HepG2 (cell line): ENCODE data around the gene UBL5. TPM values are rescaled to one million over a fixed set of nuclear protein-coding genes. Genes with fewer than 3 reads are reported as not detected.

Experiments
- FOSL2 ChIP-seq: sonication (generic); formaldehyde crosslinking; IDR thresholded peaks from 2 replicates; pipeline ENCODE4 v1.4.0; 2020; ENCODE audit warnings: missing genetic modification reagents
- HDAC2 ChIP-seq: sonication (generic); formaldehyde crosslinking; IDR thresholded peaks from 2 replicates; pipeline ENCODE4 v1.4.0; 2020; ENCODE audit warnings: missing genetic modification reagents
- KAT8 ChIP-seq: IDR thresholded peaks from 2 replicates; pipeline ENCODE4 v1.6.1; 2016; ENCODE audit warnings: missing genetic modification reagents, missing compliant biosample characterization
- KDM3A ChIP-seq: IDR thresholded peaks from 2 replicates; pipeline ENCODE4 v1.6.1; 2018; ENCODE audit warnings: low read depth, missing compliant biosample characterization
- KLF12 ChIP-seq: sonication (generic); formaldehyde crosslinking; IDR thresholded peaks from 2 replicates; pipeline ENCODE4 v1.4.0; 2020; ENCODE audit warnings: missing genetic modification reagents, borderline replicate concordance
- MAF1 ChIP-seq: sonication (generic); formaldehyde crosslinking; IDR thresholded peaks from 2 replicates; pipeline ENCODE4 v1.5.0; 2020; ENCODE audit warnings: missing genetic modification reagents, borderline replicate concordance
- MEIS1 ChIP-seq: sonication (generic); formaldehyde crosslinking; IDR thresholded peaks from 2 replicates; pipeline ENCODE4 v1.9.0; 2021; ENCODE audit warnings: mild to moderate bottlenecking, missing genetic modification reagents, moderate library complexity, borderline replicate concordance
- MIER2 ChIP-seq: IDR thresholded peaks from 2 replicates; pipeline ENCODE4 v1.6.1; 2016; ENCODE audit warnings: missing biosample characterization, missing genetic modification reagents
- MTF2 ChIP-seq: sonication (generic); formaldehyde crosslinking; IDR thresholded peaks from 2 replicates; pipeline ENCODE4 v1.5.0; 2020; ENCODE audit warnings: missing genetic modification reagents, borderline replicate concordance
- ONECUT2 ChIP-seq: sonication (generic); formaldehyde crosslinking; IDR thresholded peaks from 2 replicates; pipeline ENCODE4 v1.4.0; 2020; ENCODE audit warnings: missing genetic modification reagents
- SP5 ChIP-seq: IDR thresholded peaks from 2 replicates; pipeline ENCODE4 v1.6.1; 2016; ENCODE audit warnings: low read depth, borderline replicate concordance
- TSC22D2 ChIP-seq: sonication (generic); formaldehyde crosslinking; IDR thresholded peaks from 2 replicates; pipeline ENCODE4 v1.5.1; 2020; ENCODE audit warnings: missing genetic modification reagents, mild to moderate bottlenecking, borderline replicate concordance
- YY1 ChIP-seq: IDR thresholded peaks from 2 replicates; pipeline ENCODE4 v1.6.1; 2011; ENCODE audit warnings: low read length, low read depth, moderate library complexity, mild to moderate bottlenecking; ENCODE audit not compliant: insufficient read depth, insufficient replicate concordance
- ZBTB38 ChIP-seq: sonication (generic); formaldehyde crosslinking; IDR thresholded peaks from 2 replicates; pipeline ENCODE4 v1.5.1; 2020; ENCODE audit warnings: mild to moderate bottlenecking, missing genetic modification reagents
- ZC3H13 ChIP-seq: sonication (generic); formaldehyde crosslinking; IDR thresholded peaks from 2 replicates; pipeline ENCODE4 v1.8.1; 2023; ENCODE audit warnings: mild to moderate bottlenecking, missing genetic modification reagents, moderate library complexity
- ZNF224 ChIP-seq: sonication (generic); formaldehyde crosslinking; IDR thresholded peaks from 2 replicates; pipeline ENCODE4 v1.5.0; 2020; ENCODE audit warnings: mild to moderate bottlenecking, missing genetic modification reagents
- ZNF296 ChIP-seq: sonication (generic); formaldehyde crosslinking; conservative IDR thresholded peaks from 2 replicates; pipeline ENCODE4 v1.5.0; 2020; ENCODE audit warnings: mild to moderate bottlenecking, missing genetic modification reagents
- ZNF44 ChIP-seq: sonication (generic); formaldehyde crosslinking; IDR thresholded peaks from 2 replicates; pipeline ENCODE4 v1.5.1; 2020; ENCODE audit warnings: mild to moderate bottlenecking, missing genetic modification reagents
- ZNF883 ChIP-seq: sonication (generic); formaldehyde crosslinking; IDR thresholded peaks from 2 replicates; pipeline ENCODE4 v1.5.1; 2020; ENCODE audit warnings: mild to moderate bottlenecking, missing genetic modification reagents; ENCODE audit errors: not compliant biosample characterization
- ZZZ3 ChIP-seq: sonication (generic); formaldehyde crosslinking; IDR thresholded peaks from 2 replicates; pipeline ENCODE4 v1.4.0; 2020; ENCODE audit warnings: missing genetic modification reagents, mild to moderate bottlenecking, borderline replicate concordance
- polyA plus RNA-seq, 8 experiments: library from polyadenylated mRNA; depleted of rRNA in 3 of 8; stranded (reverse) in 7 of 8; unstranded in 1 of 8; fragments of >200 nt; fragmentation: Illumina TruSeq in 4 of 8; extraction: Trizol in 4 of 8; gene quantifications; 2 replicates each; pipeline versions ENCODE4 v1.2.1 to v1.2.3, GENCODE V29; 2011 to 2016; ENCODE audit warnings: low read depth in 4 of 8, missing spikeins in 1 of 8, mixed read lengths in 1 of 8; ENCODE audit not compliant: insufficient read depth in 1 of 8
- total RNA-seq, 5 experiments: library from RNA; depleted of rRNA; stranded (reverse); fragments of >200 nt; fragmentation: Illumina TruSeq; extraction: Trizol; gene quantifications; 2 replicates each; pipeline ENCODE4 v1.2.3, GENCODE V29; 2016; ENCODE audit warnings: low read depth in 1 of 5
- TF ChIP-seq, protein P1 (sequence below): IDR thresholded peaks from 2 replicates; pipeline ENCODE4 v1.6.1; 2012; ENCODE audit warnings: low read length, improper control_type of control experiment
- TF ChIP-seq, protein P2 (sequence below): sonication (generic); formaldehyde crosslinking; IDR thresholded peaks from 2 replicates; pipeline ENCODE4 v1.5.0; 2020; ENCODE audit warnings: missing genetic modification reagents, mild to moderate bottlenecking, borderline replicate concordance
- TF ChIP-seq, protein P3 (sequence below): sonication (generic); formaldehyde crosslinking; IDR thresholded peaks from 2 replicates; pipeline ENCODE4 v1.8.1; 2022; ENCODE audit warnings: mild to moderate bottlenecking, missing genetic modification reagents
- TF ChIP-seq, protein P4 (sequence below): sonication (generic); formaldehyde crosslinking; IDR thresholded peaks from 2 replicates; pipeline ENCODE4 v1.4.0; 2020; ENCODE audit warnings: missing genetic modification reagents; ENCODE audit errors: not compliant biosample characterization

The UBL5 gene
- total and polyA plus RNA-seq, 2 of the 13 experiments (the other 11 are each of a cell fraction or from before 2014, with no cell fraction given) = 373 to 487 TPM

DNA sequence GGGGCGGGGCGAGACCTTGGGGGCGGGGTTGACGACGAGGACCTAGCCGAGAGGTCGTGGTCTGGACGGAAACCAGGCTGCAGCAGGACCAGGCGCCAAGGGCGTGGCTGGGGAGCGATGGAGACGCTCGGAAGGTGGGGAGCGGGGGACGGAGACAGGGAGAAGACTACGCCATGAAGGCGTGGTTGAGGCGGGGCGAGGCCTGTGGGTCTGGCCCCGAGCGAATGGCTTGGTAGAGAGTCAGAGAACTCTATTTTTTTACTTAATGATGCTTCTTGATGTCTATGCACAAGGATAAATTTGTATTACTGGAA is 8.2 kb upstream of the UBL5 start (continued):
- TF ChIP-seq, protein P1, sequence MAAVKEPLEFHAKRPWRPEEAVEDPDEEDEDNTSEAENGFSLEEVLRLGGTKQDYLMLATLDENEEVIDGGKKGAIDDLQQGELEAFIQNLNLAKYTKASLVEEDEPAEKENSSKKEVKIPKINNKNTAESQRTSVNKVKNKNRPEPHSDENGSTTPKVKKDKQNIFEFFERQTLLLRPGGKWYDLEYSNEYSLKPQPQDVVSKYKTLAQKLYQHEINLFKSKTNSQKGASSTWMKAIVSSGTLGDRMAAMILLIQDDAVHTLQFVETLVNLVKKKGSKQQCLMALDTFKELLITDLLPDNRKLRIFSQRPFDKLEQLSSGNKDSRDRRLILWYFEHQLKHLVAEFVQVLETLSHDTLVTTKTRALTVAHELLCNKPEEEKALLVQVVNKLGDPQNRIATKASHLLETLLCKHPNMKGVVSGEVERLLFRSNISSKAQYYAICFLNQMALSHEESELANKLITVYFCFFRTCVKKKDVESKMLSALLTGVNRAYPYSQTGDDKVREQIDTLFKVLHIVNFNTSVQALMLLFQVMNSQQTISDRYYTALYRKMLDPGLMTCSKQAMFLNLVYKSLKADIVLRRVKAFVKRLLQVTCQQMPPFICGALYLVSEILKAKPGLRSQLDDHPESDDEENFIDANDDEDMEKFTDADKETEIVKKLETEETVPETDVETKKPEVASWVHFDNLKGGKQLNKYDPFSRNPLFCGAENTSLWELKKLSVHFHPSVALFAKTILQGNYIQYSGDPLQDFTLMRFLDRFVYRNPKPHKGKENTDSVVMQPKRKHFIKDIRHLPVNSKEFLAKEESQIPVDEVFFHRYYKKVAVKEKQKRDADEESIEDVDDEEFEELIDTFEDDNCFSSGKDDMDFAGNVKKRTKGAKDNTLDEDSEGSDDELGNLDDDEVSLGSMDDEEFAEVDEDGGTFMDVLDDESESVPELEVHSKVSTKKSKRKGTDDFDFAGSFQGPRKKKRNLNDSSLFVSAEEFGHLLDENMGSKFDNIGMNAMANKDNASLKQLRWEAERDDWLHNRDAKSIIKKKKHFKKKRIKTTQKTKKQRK = no peak
- no peak for TF ChIP-seq FOSL2 (CRISPR knock-in tag)
- TF ChIP-seq, protein P2, sequence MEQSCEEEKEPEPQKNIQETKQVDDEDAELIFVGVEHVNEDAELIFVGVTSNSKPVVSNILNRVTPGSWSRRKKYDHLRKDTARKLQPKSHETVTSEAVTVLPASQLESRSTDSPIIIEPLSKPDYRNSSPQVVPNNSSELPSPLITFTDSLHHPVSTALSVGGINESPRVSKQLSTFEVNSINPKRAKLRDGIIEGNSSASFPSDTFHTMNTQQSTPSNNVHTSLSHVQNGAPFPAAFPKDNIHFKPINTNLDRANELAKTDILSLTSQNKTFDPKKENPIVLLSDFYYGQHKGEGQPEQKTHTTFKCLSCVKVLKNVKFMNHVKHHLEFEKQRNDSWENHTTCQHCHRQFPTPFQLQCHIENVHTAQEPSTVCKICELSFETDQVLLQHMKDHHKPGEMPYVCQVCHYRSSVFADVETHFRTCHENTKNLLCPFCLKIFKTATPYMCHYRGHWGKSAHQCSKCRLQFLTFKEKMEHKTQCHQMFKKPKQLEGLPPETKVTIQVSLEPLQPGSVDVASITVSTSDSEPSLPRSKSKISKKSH (CRISPR knock-in tag) = no peak
- no peak for TF ChIP-seq MTF2 (CRISPR knock-in tag)
- TF ChIP-seq ZBTB38 (CRISPR knock-in tag) = no peak
- TF ChIP-seq ZZZ3 = no peak
- TF ChIP-seq KLF12 = peak; percentile 75
- TF ChIP-seq ZNF224 (CRISPR knock-in tag) = no peak
- no peak for TF ChIP-seq ZNF44 (CRISPR knock-in tag)
- no peak for TF ChIP-seq MAF1 (CRISPR knock-in tag)
- TF ChIP-seq KAT8 (CRISPR knock-in tag) = no peak
- peak; percentile 29; the same call in 1 of the 2 replicates for TF ChIP-seq SP5
- no peak for TF ChIP-seq ONECUT2 (CRISPR knock-in tag)
- TF ChIP-seq KDM3A (CRISPR knock-in tag) = no peak
- no peak for TF ChIP-seq ZNF883 (CRISPR knock-in tag)
- TF ChIP-seq TSC22D2 (CRISPR knock-in tag) = no peak
- TF ChIP-seq MEIS1 (CRISPR knock-in tag) = no peak
- TF ChIP-seq ZNF296 (CRISPR knock-in tag) = no peak
- TF ChIP-seq, protein P3, sequence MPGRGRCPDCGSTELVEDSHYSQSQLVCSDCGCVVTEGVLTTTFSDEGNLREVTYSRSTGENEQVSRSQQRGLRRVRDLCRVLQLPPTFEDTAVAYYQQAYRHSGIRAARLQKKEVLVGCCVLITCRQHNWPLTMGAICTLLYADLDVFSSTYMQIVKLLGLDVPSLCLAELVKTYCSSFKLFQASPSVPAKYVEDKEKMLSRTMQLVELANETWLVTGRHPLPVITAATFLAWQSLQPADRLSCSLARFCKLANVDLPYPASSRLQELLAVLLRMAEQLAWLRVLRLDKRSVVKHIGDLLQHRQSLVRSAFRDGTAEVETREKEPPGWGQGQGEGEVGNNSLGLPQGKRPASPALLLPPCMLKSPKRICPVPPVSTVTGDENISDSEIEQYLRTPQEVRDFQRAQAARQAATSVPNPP = no peak
- TF ChIP-seq ZC3H13 (CRISPR knock-in tag) = no peak
- 0 out of 2 replicates have a peak, but pooled peaks have one; percentile 29 for TF ChIP-seq HDAC2 (CRISPR knock-in tag)
- no peak for TF ChIP-seq MIER2 (CRISPR knock-in tag)
- TF ChIP-seq, protein P4, sequence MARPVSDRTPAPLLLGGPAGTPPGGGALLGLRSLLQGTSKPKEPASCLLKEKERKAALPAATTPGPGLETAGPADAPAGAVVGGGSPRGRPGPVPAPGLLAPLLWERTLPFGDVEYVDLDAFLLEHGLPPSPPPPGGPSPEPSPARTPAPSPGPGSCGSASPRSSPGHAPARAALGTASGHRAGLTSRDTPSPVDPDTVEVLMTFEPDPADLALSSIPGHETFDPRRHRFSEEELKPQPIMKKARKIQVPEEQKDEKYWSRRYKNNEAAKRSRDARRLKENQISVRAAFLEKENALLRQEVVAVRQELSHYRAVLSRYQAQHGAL = no peak
- peak; percentile 23 for TF ChIP-seq YY1
